ENCODE data around the gene IRF4. TPM values are rescaled to one million over a fixed set of nuclear protein-coding genes. Genes with fewer than 3 reads are reported as not detected.

Gene IRF4
- polyA plus RNA-seq, 1 donor: 0.56 TPM

GRCh38 chr6:381742-382461, 9.7 kb upstream of the IRF4 start:
- DNase-seq: no peak

- DNase-seq: no peak
Observed at GRCh38 chr6:382883-383810, 8.4 kb upstream of the IRF4 start.

- no peak for DNase-seq
Observed at GRCh38 chr6:383856-384255, 7.7 kb upstream of the IRF4 start.

- DNase-seq: no peak
Observed at GRCh38 chr6:384898-385297, 6.7 kb upstream of the IRF4 start.

GRCh38 chr6:385614-386013, 5.9 kb upstream of the IRF4 start:
- DNase-seq: no peak

- DNase-seq: no peak
Observed at GRCh38 chr6:386688-387266, 4.8 kb upstream of the IRF4 start.

GRCh38 chr6:387293-387741, 4.2 kb upstream of the IRF4 start:
- peak; percentile 58 for DNase-seq

- DNase-seq: no peak
Observed at GRCh38 chr6:388202-388903, 3.2 kb upstream of the IRF4 start.

GRCh38 chr6:389143-389542, 2.4 kb upstream of the IRF4 start:
- no peak for DNase-seq

GRCh38 chr6:389622-390021, 1.9 kb upstream of the IRF4 start:
- no peak for DNase-seq

GRCh38 chr6:390914-391558, 516 bp upstream of the IRF4 start:
- DNase-seq: no peak

GRCh38 chr6:392441-393390, 1.2 kb downstream of the IRF4 start:
- no peak for DNase-seq

- no peak for DNase-seq
Observed at GRCh38 chr6:393391-394221, 2.1 kb downstream of the IRF4 start.

GRCh38 chr6:394641-395289, 3.2 kb downstream of the IRF4 start:
- no peak for DNase-seq

GRCh38 chr6:395432-396125, 4.0 kb downstream of the IRF4 start:
- no peak for DNase-seq

- no peak for DNase-seq
Observed at GRCh38 chr6:396126-396520, 4.6 kb downstream of the IRF4 start.

- no peak for DNase-seq
Observed at GRCh38 chr6:397056-397455, 5.5 kb downstream of the IRF4 start.

GRCh38 chr6:397604-398003, 6.1 kb downstream of the IRF4 start:
- no peak for DNase-seq

- DNase-seq: no peak
Observed at GRCh38 chr6:398065-398464, 6.5 kb downstream of the IRF4 start.
